HG03103 (cell line): ENCODE data around the gene ZNF492.
"Not testable (repeated sequence)": the region's sequence is repeated elsewhere in the genome, so short reads cannot be mapped to it uniquely, and the experiment has no call there.

ENCODE experiments used
- ATAC-seq: cut with Tn5 transposase; IDR thresholded peaks from one replicate; pipeline ENCODE4 v1.9.1; 2021; ENCODE audit warnings: low read depth; ENCODE audit not compliant: unreplicated experiment

Gene ZNF492

GRCh38 chr19:22633706-22634449 lies at the start of gene ZNF492:
Gene ZNF492, plus strand, starts transcription at chr19:22634324. Its CDS starts 19,076 bp downstream, at chr19:22653400.
- not testable (repeated sequence) for ATAC-seq

- ATAC-seq, result no peak
Observed at GRCh38 chr19:22595422-22595821, 38.7 kb upstream of the ZNF492 start.

- ATAC-seq, result no peak
Observed at GRCh38 chr19:22595918-22596341, 38.2 kb upstream of the ZNF492 start.

GRCh38 chr19:22600690-22601648 lies 33.2 kb upstream of the ZNF492 start:
- ATAC-seq, result no peak

- no peak for ATAC-seq
Observed at GRCh38 chr19:22601906-22602630, 32.1 kb upstream of the ZNF492 start.

GRCh38 chr19:22602631-22603272 lies 31.4 kb upstream of the ZNF492 start:
- ATAC-seq, result no peak

- ATAC-seq, result no peak
Observed at GRCh38 chr19:22603518-22604440, 30.3 kb upstream of the ZNF492 start.

- no peak for ATAC-seq
Observed at GRCh38 chr19:22604571-22605274, 29.4 kb upstream of the ZNF492 start.

GRCh38 chr19:22605275-22606211 lies 28.6 kb upstream of the ZNF492 start:
- no peak for ATAC-seq

GRCh38 chr19:22606212-22606553 lies 27.9 kb upstream of the ZNF492 start:
- no peak for ATAC-seq

- ATAC-seq, result no peak
Observed at GRCh38 chr19:22606954-22607652, 27.0 kb upstream of the ZNF492 start.

- no peak for ATAC-seq
Observed at GRCh38 chr19:22607653-22608430, 26.3 kb upstream of the ZNF492 start.

GRCh38 chr19:22608441-22608840 lies 25.7 kb upstream of the ZNF492 start:
- ATAC-seq, result no peak

- no peak for ATAC-seq
Observed at GRCh38 chr19:22609630-22610029, 24.5 kb upstream of the ZNF492 start.

- ATAC-seq, result no peak
Observed at GRCh38 chr19:22610121-22610520, 24.0 kb upstream of the ZNF492 start.

- no peak for ATAC-seq
Observed at GRCh38 chr19:22612316-22612715, 21.8 kb upstream of the ZNF492 start.
